ENCODE data around the gene CDH10. TPM values are rescaled to one million over a fixed set of nuclear protein-coding genes. Genes with fewer than 3 reads are reported as not detected.

CDH10 gene
- total and polyA plus RNA-seq, 9 of the 15 experiments (the other 6 are each of a cell fraction or from before 2014, with no cell fraction given): not detected

DNA sequence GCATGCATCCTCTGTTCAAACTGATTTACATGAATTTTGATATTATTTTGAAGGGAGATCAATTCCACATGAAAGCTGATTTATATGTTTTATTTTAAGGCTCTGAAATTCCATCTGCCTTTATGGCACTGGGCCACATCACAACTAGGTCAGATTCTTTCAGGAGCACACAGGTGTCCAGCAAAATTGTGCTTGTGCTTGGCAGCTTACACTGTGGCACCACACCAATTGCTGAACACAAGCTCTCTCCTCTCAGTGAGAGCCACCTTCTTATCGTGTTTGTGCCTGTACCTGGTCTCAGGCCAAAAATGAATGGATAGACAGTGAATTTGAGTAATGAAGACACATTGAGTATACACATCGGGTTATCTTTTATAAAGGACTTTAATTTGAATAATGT, 200.4 kb downstream of the CDH10 start:
- Histone ChIP-seq H2AFZ (ENCODE audit: low read depth, low read length) (no peak overlapping the region), H3K4me1 (replicated peaks in 1 of 2; ENCODE audit: control insufficient read depth in 2 of 2, insufficient read depth in 2 of 2, low read length in 2 of 2) (no peaks in the 10 kb centered on the region), H3K36me3 (ENCODE audit: control insufficient read depth, insufficient read depth, low read length) (no peaks in the 10 kb centered on the region), H4K20me1 (replicated peaks; ENCODE audit: control insufficient read depth, insufficient read depth, low read length) (no peaks in the 10 kb centered on the region), H3K9ac (ENCODE audit: insufficient read depth in 1 of 2, low read depth in 2 of 2, low read length in 2 of 2) (no peak overlapping the region), H3K9me1 (ENCODE audit: control insufficient read depth, insufficient read depth, low read length) (no peaks in the 10 kb centered on the region), H3K79me2 (ENCODE audit: control insufficient read depth, insufficient read depth, low read length) (no peaks in the 10 kb centered on the region), H3K4me3 (no peak overlapping the region), H3K27ac (ENCODE audit: extremely low read depth, low read depth, low read length) (no peak overlapping the region), H3K9me3 (replicated peaks; ENCODE audit: control insufficient read depth, insufficient read depth, low read depth, low read length) (no peaks in the 10 kb centered on the region; the same call in 1 of the 2 replicates), H3K4me2 (ENCODE audit: insufficient read depth, low read length) (no peak overlapping the region), H3K27me3 (ENCODE audit: control insufficient read depth in 2 of 2, insufficient read depth in 2 of 2, low read length in 2 of 2) (no peaks in the 10 kb centered on the region)
- intact Hi-C loops (cut with micrococcal nuclease): no loop called here
- WGBS (ENCODE audit: insufficient coverage, low coverage, missing lambda C conversion rate): 3% methylated on average over 2 of the region's 2 CpGs
- no peak for ATAC-seq
- in situ Hi-C loops (cut with MboI): no loop called here
- no TSS peak for BruUV-seq (replicated peaks)
- no peak for TF ChIP-seq E2F3 (CRISPR knock-in tag; IDR thresholded peaks at IDR 0.05)
- TF ChIP-seq, protein P1, sequence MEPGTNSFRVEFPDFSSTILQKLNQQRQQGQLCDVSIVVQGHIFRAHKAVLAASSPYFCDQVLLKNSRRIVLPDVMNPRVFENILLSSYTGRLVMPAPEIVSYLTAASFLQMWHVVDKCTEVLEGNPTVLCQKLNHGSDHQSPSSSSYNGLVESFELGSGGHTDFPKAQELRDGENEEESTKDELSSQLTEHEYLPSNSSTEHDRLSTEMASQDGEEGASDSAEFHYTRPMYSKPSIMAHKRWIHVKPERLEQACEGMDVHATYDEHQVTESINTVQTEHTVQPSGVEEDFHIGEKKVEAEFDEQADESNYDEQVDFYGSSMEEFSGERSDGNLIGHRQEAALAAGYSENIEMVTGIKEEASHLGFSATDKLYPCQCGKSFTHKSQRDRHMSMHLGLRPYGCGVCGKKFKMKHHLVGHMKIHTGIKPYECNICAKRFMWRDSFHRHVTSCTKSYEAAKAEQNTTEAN (CRISPR knock-in tag; IDR thresholded peaks at IDR 0.05): no peak
- no peak for TF ChIP-seq PTBP1 (IDR thresholded peaks at IDR 0.05; ENCODE audit: low read depth, low read length)
- TF ChIP-seq JUNB (CRISPR knock-in tag; conservative IDR thresholded peaks at IDR 0.05): no peak
- no peak for TF ChIP-seq GABPB2 (CRISPR knock-in tag; conservative IDR thresholded peaks at IDR 0.05)
- TF ChIP-seq NR4A1 (CRISPR knock-in tag; IDR thresholded peaks at IDR 0.05): no peak
- no peak for TF ChIP-seq NR4A1 (tag; IDR thresholded peaks at IDR 0.05)
- TF ChIP-seq SLC30A9 (CRISPR knock-in tag; IDR thresholded peaks at IDR 0.05): no peak
- TF ChIP-seq NR2F6 (CRISPR knock-in tag; IDR thresholded peaks at IDR 0.05): no peak
- TF ChIP-seq CBX3 (IDR thresholded peaks at IDR 0.05; ENCODE audit: borderline replicate concordance in 1 of 2, low read length in 2 of 2): no peak
- TF ChIP-seq, protein P2, sequence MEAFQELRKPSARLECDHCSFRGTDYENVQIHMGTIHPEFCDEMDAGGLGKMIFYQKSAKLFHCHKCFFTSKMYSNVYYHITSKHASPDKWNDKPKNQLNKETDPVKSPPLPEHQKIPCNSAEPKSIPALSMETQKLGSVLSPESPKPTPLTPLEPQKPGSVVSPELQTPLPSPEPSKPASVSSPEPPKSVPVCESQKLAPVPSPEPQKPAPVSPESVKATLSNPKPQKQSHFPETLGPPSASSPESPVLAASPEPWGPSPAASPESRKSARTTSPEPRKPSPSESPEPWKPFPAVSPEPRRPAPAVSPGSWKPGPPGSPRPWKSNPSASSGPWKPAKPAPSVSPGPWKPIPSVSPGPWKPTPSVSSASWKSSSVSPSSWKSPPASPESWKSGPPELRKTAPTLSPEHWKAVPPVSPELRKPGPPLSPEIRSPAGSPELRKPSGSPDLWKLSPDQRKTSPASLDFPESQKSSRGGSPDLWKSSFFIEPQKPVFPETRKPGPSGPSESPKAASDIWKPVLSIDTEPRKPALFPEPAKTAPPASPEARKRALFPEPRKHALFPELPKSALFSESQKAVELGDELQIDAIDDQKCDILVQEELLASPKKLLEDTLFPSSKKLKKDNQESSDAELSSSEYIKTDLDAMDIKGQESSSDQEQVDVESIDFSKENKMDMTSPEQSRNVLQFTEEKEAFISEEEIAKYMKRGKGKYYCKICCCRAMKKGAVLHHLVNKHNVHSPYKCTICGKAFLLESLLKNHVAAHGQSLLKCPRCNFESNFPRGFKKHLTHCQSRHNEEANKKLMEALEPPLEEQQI (IDR thresholded peaks at IDR 0.05): no peak
- no peak for TF ChIP-seq ELF1 (tag; IDR thresholded peaks at IDR 0.05)
- TF ChIP-seq TOE1 (IDR thresholded peaks at IDR 0.05; ENCODE audit: borderline replicate concordance): no peak
- TF ChIP-seq TOE1 (CRISPR knock-in tag; IDR thresholded peaks at IDR 0.05; ENCODE audit: borderline replicate concordance, low read depth): no peak
- TF ChIP-seq, protein P3, sequence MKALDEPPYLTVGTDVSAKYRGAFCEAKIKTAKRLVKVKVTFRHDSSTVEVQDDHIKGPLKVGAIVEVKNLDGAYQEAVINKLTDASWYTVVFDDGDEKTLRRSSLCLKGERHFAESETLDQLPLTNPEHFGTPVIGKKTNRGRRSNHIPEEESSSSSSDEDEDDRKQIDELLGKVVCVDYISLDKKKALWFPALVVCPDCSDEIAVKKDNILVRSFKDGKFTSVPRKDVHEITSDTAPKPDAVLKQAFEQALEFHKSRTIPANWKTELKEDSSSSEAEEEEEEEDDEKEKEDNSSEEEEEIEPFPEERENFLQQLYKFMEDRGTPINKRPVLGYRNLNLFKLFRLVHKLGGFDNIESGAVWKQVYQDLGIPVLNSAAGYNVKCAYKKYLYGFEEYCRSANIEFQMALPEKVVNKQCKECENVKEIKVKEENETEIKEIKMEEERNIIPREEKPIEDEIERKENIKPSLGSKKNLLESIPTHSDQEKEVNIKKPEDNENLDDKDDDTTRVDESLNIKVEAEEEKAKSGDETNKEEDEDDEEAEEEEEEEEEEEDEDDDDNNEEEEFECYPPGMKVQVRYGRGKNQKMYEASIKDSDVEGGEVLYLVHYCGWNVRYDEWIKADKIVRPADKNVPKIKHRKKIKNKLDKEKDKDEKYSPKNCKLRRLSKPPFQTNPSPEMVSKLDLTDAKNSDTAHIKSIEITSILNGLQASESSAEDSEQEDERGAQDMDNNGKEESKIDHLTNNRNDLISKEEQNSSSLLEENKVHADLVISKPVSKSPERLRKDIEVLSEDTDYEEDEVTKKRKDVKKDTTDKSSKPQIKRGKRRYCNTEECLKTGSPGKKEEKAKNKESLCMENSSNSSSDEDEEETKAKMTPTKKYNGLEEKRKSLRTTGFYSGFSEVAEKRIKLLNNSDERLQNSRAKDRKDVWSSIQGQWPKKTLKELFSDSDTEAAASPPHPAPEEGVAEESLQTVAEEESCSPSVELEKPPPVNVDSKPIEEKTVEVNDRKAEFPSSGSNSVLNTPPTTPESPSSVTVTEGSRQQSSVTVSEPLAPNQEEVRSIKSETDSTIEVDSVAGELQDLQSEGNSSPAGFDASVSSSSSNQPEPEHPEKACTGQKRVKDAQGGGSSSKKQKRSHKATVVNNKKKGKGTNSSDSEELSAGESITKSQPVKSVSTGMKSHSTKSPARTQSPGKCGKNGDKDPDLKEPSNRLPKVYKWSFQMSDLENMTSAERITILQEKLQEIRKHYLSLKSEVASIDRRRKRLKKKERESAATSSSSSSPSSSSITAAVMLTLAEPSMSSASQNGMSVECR (CRISPR knock-in tag; IDR thresholded peaks at IDR 0.05): no peak
- no peak for TF ChIP-seq LEF1 (IDR thresholded peaks at IDR 0.05)
- FAIRE-seq: no peak
- ChIA-PET POLR2A (no interaction called here), CTCF (ENCODE audit: low intra/inter-chr PET ratio) (no interaction called here)
- DNase-seq (ENCODE audit: extremely low read depth in 1 of 4, low spot score in 3 of 4): no peak

Measured in K562 (cell line).